Measurements from ENCODE around the gene ARHGEF17. TPM values are rescaled to one million over a fixed set of nuclear protein-coding genes. Genes with fewer than 3 reads are reported as not detected.

Gene ARHGEF17
- total RNA-seq, 3 donors from 2014 or later, result 0.13 to 0.27 (median 0.13) TPM

- DNase-seq, result no peak
- H3K9me3 Mint-ChIP-seq, result no peaks in the 10 kb centered on the region
- ATAC-seq, result no peak
- no peaks in the 10 kb centered on the region for H3K36me3 Mint-ChIP-seq (ENCODE audit: insufficient read depth)
- H3K4me1 Mint-ChIP-seq (ENCODE audit: low read depth), result peaks cover 11% of the 10 kb centered on the region
- peaks cover 6% of the 10 kb centered on the region for H3K27me3 Mint-ChIP-seq (ENCODE audit: low read depth)
- no peak overlapping the region for H3K4me3 Mint-ChIP-seq
Observed at GRCh38 chr11:73293356-73293936, 14.6 kb upstream of the ARHGEF17 start.

- Mint-ChIP-seq H3K4me1 (ENCODE audit: low read depth) (peaks cover 3% of the 10 kb centered on the region), H3K4me3 (no peak overlapping the region), H3K27me3 (ENCODE audit: low read depth) (peaks cover 5% of the 10 kb centered on the region), H3K36me3 (ENCODE audit: insufficient read depth) (no peaks in the 10 kb centered on the region), H3K9me3 (no peaks in the 10 kb centered on the region)
- no peak for ATAC-seq
- no peak for DNase-seq
Observed at GRCh38 chr11:73294604-73295003, 13.5 kb upstream of the ARHGEF17 start.

GRCh38 chr11:73295241-73295995 is 12.7 kb upstream of the ARHGEF17 start:
- Mint-ChIP-seq H3K36me3 (ENCODE audit: insufficient read depth) (no peaks in the 10 kb centered on the region), H3K4me3 (no peak overlapping the region), H3K9me3 (no peaks in the 10 kb centered on the region), H3K27me3 (ENCODE audit: low read depth) (peaks cover 5% of the 10 kb centered on the region), H3K4me1 (ENCODE audit: low read depth) (peaks cover 3% of the 10 kb centered on the region)
- ATAC-seq (peak; percentile 79 to 81), DNase-seq (peak; percentile 71)

GRCh38 chr11:73295996-73296318 is 12.1 kb upstream of the ARHGEF17 start:
- Mint-ChIP-seq H3K4me1 (ENCODE audit: low read depth) (peaks cover 3% of the 10 kb centered on the region), H3K9me3 (no peaks in the 10 kb centered on the region), H3K27me3 (ENCODE audit: low read depth) (peaks cover 8% of the 10 kb centered on the region), H3K4me3 (no peak overlapping the region), H3K36me3 (ENCODE audit: insufficient read depth) (no peaks in the 10 kb centered on the region)
- no peak for ATAC-seq
- no peak for DNase-seq

- no peak for ATAC-seq
- Mint-ChIP-seq H3K27me3 (ENCODE audit: low read depth) (peaks cover 8% of the 10 kb centered on the region), H3K4me1 (ENCODE audit: low read depth) (peaks cover 3% of the 10 kb centered on the region), H3K36me3 (ENCODE audit: insufficient read depth) (no peaks in the 10 kb centered on the region), H3K9me3 (no peaks in the 10 kb centered on the region), H3K4me3 (no peak overlapping the region)
- DNase-seq, result no peak
Observed at GRCh38 chr11:73296501-73297230, 11.4 kb upstream of the ARHGEF17 start.

GRCh38 chr11:73297231-73297590 is 10.9 kb upstream of the ARHGEF17 start:
- ATAC-seq, result no peak
- Mint-ChIP-seq H3K4me3 (no peak overlapping the region), H3K4me1 (ENCODE audit: low read depth) (peaks cover 3% of the 10 kb centered on the region)

GRCh38 chr11:73297702-73298101 is 10.4 kb upstream of the ARHGEF17 start:
- Mint-ChIP-seq H3K9me3 (no peaks in the 10 kb centered on the region), H3K27me3 (ENCODE audit: low read depth) (peaks cover 11% of the 10 kb centered on the region), H3K36me3 (ENCODE audit: insufficient read depth) (no peaks in the 10 kb centered on the region), H3K4me3 (no peak overlapping the region), H3K4me1 (ENCODE audit: low read depth) (peaks cover 3% of the 10 kb centered on the region)
- DNase-seq (no peak), ATAC-seq (no peak)

More at GRCh38 chr11:73297231-73297590, 10.9 kb upstream of the ARHGEF17 start:
- no peaks in the 10 kb centered on the region for H3K36me3 Mint-ChIP-seq (ENCODE audit: insufficient read depth)
- DNase-seq, result no peak
- no peaks in the 10 kb centered on the region for H3K9me3 Mint-ChIP-seq
- peaks cover 11% of the 10 kb centered on the region for H3K27me3 Mint-ChIP-seq (ENCODE audit: low read depth)

- Mint-ChIP-seq H3K27me3 (ENCODE audit: low read depth) (peaks cover 13% of the 10 kb centered on the region), H3K36me3 (ENCODE audit: insufficient read depth) (no peaks in the 10 kb centered on the region), H3K4me3 (no peak overlapping the region), H3K4me1 (ENCODE audit: low read depth) (peaks cover 3% of the 10 kb centered on the region), H3K9me3 (no peaks in the 10 kb centered on the region)
- DNase-seq (no peak), ATAC-seq (no peak)
Observed at GRCh38 chr11:73298233-73298632, 9.8 kb upstream of the ARHGEF17 start.

- no peaks in the 10 kb centered on the region for H3K36me3 Mint-ChIP-seq (ENCODE audit: insufficient read depth)
- peaks cover 16% of the 10 kb centered on the region for H3K27me3 Mint-ChIP-seq (ENCODE audit: low read depth)
- ATAC-seq, result no peak
- peaks cover 3% of the 10 kb centered on the region for H3K4me1 Mint-ChIP-seq (ENCODE audit: low read depth)
- DNase-seq, result no peak
- H3K9me3 Mint-ChIP-seq, result no peaks in the 10 kb centered on the region
- H3K4me3 Mint-ChIP-seq, result no peak overlapping the region
Observed at GRCh38 chr11:73299751-73300150, 8.3 kb upstream of the ARHGEF17 start.

GRCh38 chr11:73306069-73306841 is 1.8 kb upstream of the ARHGEF17 start:
- no peaks in the 10 kb centered on the region for H3K9me3 Mint-ChIP-seq
- no peaks in the 10 kb centered on the region for H3K36me3 Mint-ChIP-seq (ENCODE audit: insufficient read depth)
- peak overlapping the region; percentile 88 for H3K4me3 Mint-ChIP-seq
- no peak for DNase-seq
- ATAC-seq, result no peak
- peaks cover 9% of the 10 kb centered on the region for H3K4me1 Mint-ChIP-seq (ENCODE audit: low read depth)
- H3K27me3 Mint-ChIP-seq (ENCODE audit: low read depth), result peaks cover 25% of the 10 kb centered on the region

GRCh38 chr11:73306977-73307322 is 1.1 kb upstream of the ARHGEF17 start:
- H3K27me3 Mint-ChIP-seq (ENCODE audit: low read depth), result peaks cover 24% of the 10 kb centered on the region
- no peak for ATAC-seq
- H3K4me1 Mint-ChIP-seq (ENCODE audit: low read depth), result peaks cover 9% of the 10 kb centered on the region
- H3K9me3 Mint-ChIP-seq, result no peaks in the 10 kb centered on the region
- no peaks in the 10 kb centered on the region for H3K36me3 Mint-ChIP-seq (ENCODE audit: insufficient read depth)
- H3K4me3 Mint-ChIP-seq, result peak overlapping the region; percentile 88
- DNase-seq, result no peak

- H3K27me3 Mint-ChIP-seq (ENCODE audit: low read depth), result peaks cover 22% of the 10 kb centered on the region
- no peaks in the 10 kb centered on the region for H3K9me3 Mint-ChIP-seq
- H3K36me3 Mint-ChIP-seq (ENCODE audit: insufficient read depth), result no peaks in the 10 kb centered on the region
- DNase-seq (peak; percentile 91), ATAC-seq (peak; percentile 74)
- H3K4me3 Mint-ChIP-seq, result peak overlapping the region; percentile 88
- H3K4me1 Mint-ChIP-seq (ENCODE audit: low read depth), result peaks cover 9% of the 10 kb centered on the region
Observed at GRCh38 chr11:73307323-73308002, 613 bp upstream of the ARHGEF17 start.

GRCh38 chr11:73308961-73309919 is 1.2 kb downstream of the ARHGEF17 start:
- Mint-ChIP-seq H3K4me3 (no peak overlapping the region), H3K4me1 (ENCODE audit: low read depth) (peaks cover 9% of the 10 kb centered on the region), H3K36me3 (ENCODE audit: insufficient read depth) (no peaks in the 10 kb centered on the region), H3K27me3 (ENCODE audit: low read depth) (peaks cover 20% of the 10 kb centered on the region), H3K9me3 (no peaks in the 10 kb centered on the region)
- no peak for ATAC-seq
- no peak for DNase-seq
